Uterus (tissue), 4 donors: ENCODE measurements around the gene PCDHGA1. TPM values are rescaled to one million over a fixed set of nuclear protein-coding genes. Genes with fewer than 3 reads are reported as not detected.

ENCODE experiments used
- DNase-seq, 2 donors: peaks; one replicate each; pipeline ENCODE4 v3.0.0-alpha.2; 2019 to 2020
- H3K27ac ChIP-seq, 2 donors: fragments of 200-600 bp; sonication (generic); 1 replicate in 1 of 2; 2 replicates in 1 of 2; pipeline ENCODE4 v1.5.1; 2016 to 2018
- H3K27me3 ChIP-seq, 2 donors: fragments of 200-600 bp; sonication (generic); one replicate each; pipeline ENCODE4 v1.5.1; 2018 to 2019; ENCODE audit warnings: control low read depth in 1 of 2
- H3K36me3 ChIP-seq, 2 donors: fragments of 200-600 bp; sonication (generic); one replicate each; pipeline ENCODE4 v1.5.1; 2019; ENCODE audit warnings: control low read depth in 1 of 2
- H3K4me1 ChIP-seq, 2 donors: fragments of 200-600 bp; sonication (generic); one replicate each; pipeline ENCODE4 v1.5.1; 2018 to 2019; ENCODE audit warnings: control low read depth in 1 of 2
- H3K4me3 ChIP-seq, 2 donors: fragments of 200-600 bp; sonication (generic); 1 replicate in 1 of 2; 2 replicates in 1 of 2; pipeline ENCODE4 v1.5.1; 2018 to 2019; ENCODE audit warnings: mild to moderate bottlenecking in 1 of 2
- H3K9me3 ChIP-seq, 2 donors: fragments of 200-600 bp; sonication (generic); one replicate each; pipeline ENCODE4 v1.5.1; 2019; ENCODE audit warnings: control low read depth in 1 of 2
- CTCF ChIP-seq, 4 experiments: fragments of 200-600 bp in 2 of 4; fragments of 450-650 bp in 2 of 4; sonication (generic) in 2 of 4; IDR thresholded peaks; one replicate each; pipeline ENCODE4 v1.5.1; 2016 to 2019; ENCODE audit warnings: antibody characterized with exemption in 4 of 4, mild to moderate bottlenecking in 2 of 4, moderate library complexity in 1 of 4
- POLR2A ChIP-seq, 2 donors: fragments of 450-650 bp; IDR thresholded peaks; one replicate each; pipeline ENCODE4 v1.6.1; 2016; ENCODE audit warnings: antibody characterized with exemption in 2 of 2, mild to moderate bottlenecking in 1 of 2, moderate library complexity in 1 of 2
- intact Hi-C: fragments of 100-400 bp; cut with DNase I; formaldehyde crosslinking; loops from one replicate; pipeline ENCODE4 v1.15.1; 2023; ENCODE audit warnings: low total_unique reads
- total RNA-seq, 4 donors: library from RNA; depleted of rRNA in 3 of 4; stranded (reverse); fragments of >200 nt in 3 of 4; gene quantifications; one replicate each; pipeline versions ENCODE4 v1.1.0 to v1.2.4, GENCODE V29; 2014 to 2023
- donor health status: DM: yes; HTN: yes; CAD: no.

The PCDHGA1 gene
- total RNA-seq, 4 donors from 2014 or later = under 0.01 to 3.3 (median 1.5) TPM

GRCh38 chr5:141515946-141516671, 185.8 kb downstream of the PCDHGA1 start:
- TF ChIP-seq POLR2A (IDR thresholded peaks at IDR 0.05) (no peak), CTCF (IDR thresholded peaks at IDR 0.05) (no peak)
- no peaks in the 10 kb centered on the region for H3K36me3 ChIP-seq
- no peaks in the 10 kb centered on the region for H3K27me3 ChIP-seq
- peaks cover 4 to 12% of the 10 kb centered on the region in 2 donors for H3K4me1 ChIP-seq
- DNase-seq = no peak
- H3K4me3 ChIP-seq = no peak overlapping the region
- intact Hi-C loops = no loop called here
- H3K9me3 ChIP-seq = no peaks in the 10 kb centered on the region
- H3K27ac ChIP-seq = peak overlapping the region; percentile 23 to 98

- no peak for TF ChIP-seq CTCF (IDR thresholded peaks at IDR 0.05)
- no peak for TF ChIP-seq POLR2A (IDR thresholded peaks at IDR 0.05)
Measured at GRCh38 chr5:141516672-141517025, 186.3 kb downstream of the PCDHGA1 start.

GRCh38 chr5:141517312-141517711, 187.0 kb downstream of the PCDHGA1 start:
- no peaks in the 10 kb centered on the region for H3K36me3 ChIP-seq
- H3K9me3 ChIP-seq = no peaks in the 10 kb centered on the region
- peaks cover 4 to 12% of the 10 kb centered on the region in 2 donors for H3K4me1 ChIP-seq
- H3K27me3 ChIP-seq = no peaks in the 10 kb centered on the region
- TF ChIP-seq CTCF (IDR thresholded peaks at IDR 0.05) (no peak), POLR2A (IDR thresholded peaks at IDR 0.05) (no peak)
- peak overlapping the region in 1 of 2 donors; percentile 25 for H3K27ac ChIP-seq
- no peak for DNase-seq
- intact Hi-C loops = no loop called here
- no peak overlapping the region for H3K4me3 ChIP-seq

More at GRCh38 chr5:141516672-141517025, 186.3 kb downstream of the PCDHGA1 start:
- intact Hi-C loops = no loop called here
- no peak overlapping the region for H3K4me3 ChIP-seq
- peaks cover 4 to 12% of the 10 kb centered on the region in 2 donors for H3K4me1 ChIP-seq
- peak overlapping the region; percentile 23 to 25 for H3K27ac ChIP-seq
- H3K36me3 ChIP-seq = no peaks in the 10 kb centered on the region
- no peaks in the 10 kb centered on the region for H3K27me3 ChIP-seq
- H3K9me3 ChIP-seq = no peaks in the 10 kb centered on the region
- DNase-seq = no peak

GRCh38 chr5:141517880-141518617, 187.7 kb downstream of the PCDHGA1 start:
- DNase-seq = no peak
- no peaks in the 10 kb centered on the region for H3K9me3 ChIP-seq
- TF ChIP-seq POLR2A (IDR thresholded peaks at IDR 0.05) = no peak
- no peak for TF ChIP-seq CTCF (IDR thresholded peaks at IDR 0.05)
- intact Hi-C loops = no loop called here
- H3K27me3 ChIP-seq = no peaks in the 10 kb centered on the region
- peaks cover 4 to 12% of the 10 kb centered on the region in 2 donors for H3K4me1 ChIP-seq
- no peaks in the 10 kb centered on the region for H3K36me3 ChIP-seq
- H3K27ac ChIP-seq = no peak overlapping the region
- H3K4me3 ChIP-seq = no peak overlapping the region

GRCh38 chr5:141518618-141519015, 188.3 kb downstream of the PCDHGA1 start:
- H3K4me1 ChIP-seq = peaks cover 4 to 12% of the 10 kb centered on the region in 2 donors
- no peaks in the 10 kb centered on the region for H3K27me3 ChIP-seq
- no peak overlapping the region for H3K4me3 ChIP-seq
- no peaks in the 10 kb centered on the region for H3K9me3 ChIP-seq
- no peaks in the 10 kb centered on the region for H3K36me3 ChIP-seq
- intact Hi-C loops = no loop called here
- H3K27ac ChIP-seq = no peak overlapping the region
- TF ChIP-seq POLR2A (IDR thresholded peaks at IDR 0.05) (no peak), CTCF (IDR thresholded peaks at IDR 0.05) (no peak)
- DNase-seq = no peak
